Measurements from ENCODE around the gene TRAPPC12. TPM values are rescaled to one million over a fixed set of nuclear protein-coding genes. Genes with fewer than 3 reads are reported as not detected.

The TRAPPC12 gene
- total RNA-seq, 4 donors from 2014 or later: 125 to 157 (median 145) TPM

DNA sequence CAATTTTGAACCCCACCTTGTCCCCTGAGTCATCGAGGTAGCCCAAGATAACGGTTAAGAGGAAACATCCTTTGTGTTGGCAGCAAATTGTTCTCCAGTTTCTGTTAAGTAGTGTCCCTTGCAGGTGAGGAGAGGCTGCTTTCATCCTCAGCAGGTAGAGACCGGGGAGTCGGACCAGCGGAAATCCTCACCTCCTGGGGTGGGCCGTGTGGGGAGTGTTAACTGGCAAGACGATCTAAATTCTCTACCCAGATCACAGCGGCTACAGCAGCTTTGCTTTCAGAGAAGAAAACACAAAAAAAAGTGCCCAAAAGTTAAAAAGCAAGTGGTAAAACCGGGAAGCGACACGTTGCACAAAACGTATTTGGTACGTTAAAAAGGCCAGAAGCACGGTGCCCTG is 76.6 kb downstream of the TRAPPC12 start:
- no peak for DNase-seq (ENCODE audit: low spot score in 2 of 2)
- peaks cover 0 to 51% (median 0%) of the 10 kb centered on the region in 3 donors for H3K36me3 ChIP-seq
- WGBS, 2 donors: 93% methylated on average over 14 of the region's 14 CpGs
- no peak overlapping the region for H3K4me3 ChIP-seq
- no peaks in the 10 kb centered on the region for H3K27me3 ChIP-seq
- no peak overlapping the region for H3K27ac ChIP-seq
- H3K4me1 ChIP-seq: peaks cover 0 to 24% (median 0%) of the 10 kb centered on the region in 4 donors
- H3K9me3 ChIP-seq: no peaks in the 10 kb centered on the region
- no peak for TF ChIP-seq CTCF (IDR thresholded peaks at IDR 0.05)
- TF ChIP-seq EP300 (IDR thresholded peaks at IDR 0.05): no peak
- TF ChIP-seq POLR2A (IDR thresholded peaks at IDR 0.05): no peak

GRCh38 chr2:3457524-3458395 is 78.3 kb downstream of the TRAPPC12 start:
- no peaks in the 10 kb centered on the region for H3K9me3 ChIP-seq
- no peak overlapping the region for H3K27ac ChIP-seq
- WGBS, 2 donors: 92 to 93% methylated on average over 30 of the region's 30 CpGs
- H3K36me3 ChIP-seq: peaks cover 0 to 43% (median 0%) of the 10 kb centered on the region in 3 donors
- no peak for TF ChIP-seq EP300 (IDR thresholded peaks at IDR 0.05)
- no peak for TF ChIP-seq POLR2A (IDR thresholded peaks at IDR 0.05)
- TF ChIP-seq CTCF (IDR thresholded peaks at IDR 0.05): no peak
- H3K27me3 ChIP-seq: no peaks in the 10 kb centered on the region
- H3K4me1 ChIP-seq: peaks cover 0 to 35% (median 9%) of the 10 kb centered on the region in 4 donors
- no peak overlapping the region for H3K4me3 ChIP-seq
- no peak for DNase-seq (ENCODE audit: low spot score in 2 of 2)

DNA sequence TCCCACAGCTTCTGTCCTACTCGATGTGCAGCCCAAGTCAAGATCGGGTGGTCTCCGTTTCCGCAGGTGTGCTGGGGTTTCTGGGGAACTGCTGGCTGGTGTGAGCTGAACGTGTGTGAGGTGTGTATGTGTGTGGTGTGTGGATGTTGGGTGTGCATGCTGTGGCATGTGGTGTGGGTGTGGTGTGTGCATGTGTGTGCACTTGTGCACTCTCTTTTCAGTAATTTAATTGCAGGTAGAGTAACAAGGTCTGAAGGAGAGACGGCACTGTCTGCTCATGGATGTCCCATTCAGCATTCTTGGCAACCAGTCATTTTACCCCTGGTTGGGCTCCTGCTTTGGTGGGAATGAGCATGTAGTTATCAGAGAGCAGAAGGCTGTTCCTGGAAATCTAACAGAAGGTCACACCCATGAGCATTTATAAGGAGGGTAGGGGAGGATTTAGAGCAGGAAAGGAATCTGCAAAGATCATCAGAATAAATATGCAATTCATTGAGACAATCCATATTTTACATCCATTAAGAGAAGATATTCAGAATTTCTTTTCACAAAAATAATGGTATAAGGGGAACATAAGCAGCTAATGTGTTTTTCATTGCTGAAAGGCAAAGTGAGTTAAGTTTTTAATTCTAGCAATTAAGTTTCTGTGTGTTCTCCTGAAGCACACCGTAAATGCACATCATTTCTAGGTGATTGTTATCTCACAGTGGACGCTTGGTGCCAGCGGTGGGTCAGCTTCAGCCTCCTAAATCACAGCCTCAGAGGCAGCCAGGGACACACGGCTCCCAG is 79.1 kb downstream of the TRAPPC12 start:
- Histone ChIP-seq H3K27ac (peak overlapping the region in 2 of 4 donors; percentile 53 to 95), H3K27me3 (no peaks in the 10 kb centered on the region), H3K4me3 (no peak overlapping the region), H3K4me1 (peaks cover 0 to 31% (median 9%) of the 10 kb centered on the region in 4 donors), H3K9me3 (no peaks in the 10 kb centered on the region), H3K36me3 (peaks cover 0 to 48% (median 0%) of the 10 kb centered on the region in 3 donors)
- DNase-seq (ENCODE audit: low spot score in 2 of 2): no peak
- 74 to 79% methylated on average over 10 of the region's 10 CpGs for WGBS, 2 donors
- no peak for TF ChIP-seq EP300 (IDR thresholded peaks at IDR 0.05)
- no peak for TF ChIP-seq CTCF (IDR thresholded peaks at IDR 0.05)
- TF ChIP-seq POLR2A (IDR thresholded peaks at IDR 0.05): no peak

- WGBS, 2 donors: 73 to 74% methylated on average over 17 to 22 of the region's 25 CpGs
- no peaks in the 10 kb centered on the region for H3K27me3 ChIP-seq
- peaks cover 0 to 26% (median 9%) of the 10 kb centered on the region in 4 donors for H3K4me1 ChIP-seq
- no peaks in the 10 kb centered on the region for H3K9me3 ChIP-seq
- H3K4me3 ChIP-seq: no peak overlapping the region
- peak overlapping the region in 3 of 4 donors; percentile 43 to 95 (median 53) for H3K27ac ChIP-seq
- peaks cover 0 to 56% (median 0%) of the 10 kb centered on the region in 3 donors for H3K36me3 ChIP-seq
- no peak for DNase-seq (ENCODE audit: low spot score in 2 of 2)
- no peak for TF ChIP-seq CTCF (IDR thresholded peaks at IDR 0.05)
- peak in 1 of 2 donors; percentile 27 for TF ChIP-seq EP300 (IDR thresholded peaks at IDR 0.05)
These were observed 79.9 kb downstream of the TRAPPC12 start for GRCh38 chr2:3459185-3460015.

All from tibial nerve (tissue), 4 donors.